OCI-LY1 (cell line): ENCODE measurements around the gene IFI30.

ENCODE experiments used
- H2AFZ ChIP-seq: fragments of 200-600 bp; sonication (generic), shearing (Covaris generic); 2 replicates; pipeline ENCODE4 v1.6.0; 2014; ENCODE audit warnings: antibody characterized with exemption, mild to moderate bottlenecking, low read length
- H3F3A ChIP-seq: fragments of 200-600 bp; sonication (generic), shearing (Covaris generic); 2 replicates; pipeline ENCODE4 v1.6.0; 2014; ENCODE audit warnings: mild to moderate bottlenecking, antibody characterized with exemption, low read length, moderate library complexity; ENCODE audit not compliant: insufficient read depth
- H3K27ac ChIP-seq: fragments of 200-600 bp; sonication (generic); 2 replicates; pipeline ENCODE4 v1.5.1; 2014; ENCODE audit warnings: low read length, mixed run types, mild to moderate bottlenecking, low read depth; ENCODE audit not compliant: poor library complexity, severe bottlenecking
- H3K27me3 ChIP-seq: fragments of 200-600 bp; sonication (generic); 2 replicates; pipeline ENCODE4 v1.6.0; 2014; ENCODE audit warnings: antibody characterized with exemption, mild to moderate bottlenecking, low read length, moderate library complexity; ENCODE audit not compliant: insufficient read depth
- H3K36me3 ChIP-seq: fragments of 200-600 bp; sonication (generic); 2 replicates; pipeline ENCODE4 v1.6.1; 2014; ENCODE audit warnings: mild to moderate bottlenecking, antibody characterized with exemption, low read length, moderate library complexity, mixed read lengths; ENCODE audit not compliant: insufficient read depth
- H3K4me1 ChIP-seq: fragments of 200-600 bp; sonication (generic); 2 replicates; pipeline ENCODE4 v1.5.1; 2014; ENCODE audit warnings: mild to moderate bottlenecking, low read length, moderate library complexity; ENCODE audit not compliant: insufficient read depth, severe bottlenecking
- H3K4me2 ChIP-seq: fragments of 200-600 bp; sonication (generic), shearing (Covaris generic); 2 replicates; pipeline ENCODE4 v1.6.1; 2014; ENCODE audit warnings: low read length
- H3K4me3 ChIP-seq: fragments of 200-600 bp; sonication (generic); 2 replicates; pipeline ENCODE4 v1.5.1; 2014; ENCODE audit warnings: low read length, low read depth, mild to moderate bottlenecking, mixed read lengths; ENCODE audit not compliant: poor library complexity, severe bottlenecking
- H3K79me2 ChIP-seq: fragments of 200-600 bp; shearing (Covaris generic); 2 replicates; pipeline ENCODE4 v1.6.1; 2016; ENCODE audit warnings: mixed run types, low read length, mixed read lengths; ENCODE audit not compliant: insufficient read depth
- H3K9ac ChIP-seq: fragments of 200-600 bp; sonication (generic), shearing (Covaris generic); 2 replicates; pipeline ENCODE4 v1.6.1; 2014; ENCODE audit warnings: mild to moderate bottlenecking, low read length, mixed read lengths
- H3K9me2 ChIP-seq: fragments of 200-600 bp; sonication (generic), shearing (Covaris generic); 2 replicates; pipeline ENCODE4 v1.6.1; 2014; ENCODE audit warnings: low read depth, mild to moderate bottlenecking, low read length, mixed read lengths
- H3K9me3 ChIP-seq: fragments of 200-600 bp; shearing (Covaris generic); 2 replicates; pipeline ENCODE4 v1.6.1; 2014; ENCODE audit warnings: low read length, mixed read lengths
- H4K20me1 ChIP-seq: fragments of 200-600 bp; sonication (generic), shearing (Covaris generic); 2 replicates; pipeline ENCODE4 v1.6.0; 2016; ENCODE audit warnings: mild to moderate bottlenecking, low read length; ENCODE audit not compliant: insufficient read depth
- EZH2 ChIP-seq: fragments of 200-600 bp; sonication (generic), shearing (Covaris generic); IDR thresholded peaks from 2 replicates; pipeline ENCODE4 v1.8.0; 2017; ENCODE audit warnings: borderline replicate concordance, mixed run types, mild to moderate bottlenecking, antibody characterized with exemption, low read length, moderate library complexity, mixed read lengths
- TF ChIP-seq, protein P1 (sequence below): fragments of 200-600 bp; sonication (generic), shearing (Covaris generic); IDR thresholded peaks from 2 replicates; pipeline ENCODE4 v1.5.1; 2017; ENCODE audit warnings: mild to moderate bottlenecking, antibody characterized with exemption, low read length, moderate library complexity, mixed read lengths

Gene IFI30

GRCh38 chr19:18167975-18168645 lies 5.5 kb upstream of the IFI30 start:
- Histone ChIP-seq H3K27ac (peak overlapping the region; percentile 97), H3K79me2 (no peaks in the 10 kb centered on the region), H2AFZ (no peak overlapping the region), H3K4me2 (peak overlapping the region; percentile 64; the same call in 1 of the 2 replicates), H3K4me1 (peaks cover 48% of the 10 kb centered on the region), H3K27me3 (no peaks in the 10 kb centered on the region), H3K9me3 (no peaks in the 10 kb centered on the region), H3K4me3 (peak overlapping the region; percentile 49), H3K9me2 (no peaks in the 10 kb centered on the region), H3F3A (0 out of 2 replicates have a peak, but pooled peaks cover 5% of the 10 kb centered on the region), H4K20me1 (no peaks in the 10 kb centered on the region), H3K9ac (no peak overlapping the region; the same call in 1 of the 2 replicates), H3K36me3 (peaks cover 36% of the 10 kb centered on the region)
- TF ChIP-seq, protein P1, sequence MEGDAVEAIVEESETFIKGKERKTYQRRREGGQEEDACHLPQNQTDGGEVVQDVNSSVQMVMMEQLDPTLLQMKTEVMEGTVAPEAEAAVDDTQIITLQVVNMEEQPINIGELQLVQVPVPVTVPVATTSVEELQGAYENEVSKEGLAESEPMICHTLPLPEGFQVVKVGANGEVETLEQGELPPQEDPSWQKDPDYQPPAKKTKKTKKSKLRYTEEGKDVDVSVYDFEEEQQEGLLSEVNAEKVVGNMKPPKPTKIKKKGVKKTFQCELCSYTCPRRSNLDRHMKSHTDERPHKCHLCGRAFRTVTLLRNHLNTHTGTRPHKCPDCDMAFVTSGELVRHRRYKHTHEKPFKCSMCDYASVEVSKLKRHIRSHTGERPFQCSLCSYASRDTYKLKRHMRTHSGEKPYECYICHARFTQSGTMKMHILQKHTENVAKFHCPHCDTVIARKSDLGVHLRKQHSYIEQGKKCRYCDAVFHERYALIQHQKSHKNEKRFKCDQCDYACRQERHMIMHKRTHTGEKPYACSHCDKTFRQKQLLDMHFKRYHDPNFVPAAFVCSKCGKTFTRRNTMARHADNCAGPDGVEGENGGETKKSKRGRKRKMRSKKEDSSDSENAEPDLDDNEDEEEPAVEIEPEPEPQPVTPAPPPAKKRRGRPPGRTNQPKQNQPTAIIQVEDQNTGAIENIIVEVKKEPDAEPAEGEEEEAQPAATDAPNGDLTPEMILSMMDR: peak; percentile 76
- TF ChIP-seq EZH2: no peak

DNA sequence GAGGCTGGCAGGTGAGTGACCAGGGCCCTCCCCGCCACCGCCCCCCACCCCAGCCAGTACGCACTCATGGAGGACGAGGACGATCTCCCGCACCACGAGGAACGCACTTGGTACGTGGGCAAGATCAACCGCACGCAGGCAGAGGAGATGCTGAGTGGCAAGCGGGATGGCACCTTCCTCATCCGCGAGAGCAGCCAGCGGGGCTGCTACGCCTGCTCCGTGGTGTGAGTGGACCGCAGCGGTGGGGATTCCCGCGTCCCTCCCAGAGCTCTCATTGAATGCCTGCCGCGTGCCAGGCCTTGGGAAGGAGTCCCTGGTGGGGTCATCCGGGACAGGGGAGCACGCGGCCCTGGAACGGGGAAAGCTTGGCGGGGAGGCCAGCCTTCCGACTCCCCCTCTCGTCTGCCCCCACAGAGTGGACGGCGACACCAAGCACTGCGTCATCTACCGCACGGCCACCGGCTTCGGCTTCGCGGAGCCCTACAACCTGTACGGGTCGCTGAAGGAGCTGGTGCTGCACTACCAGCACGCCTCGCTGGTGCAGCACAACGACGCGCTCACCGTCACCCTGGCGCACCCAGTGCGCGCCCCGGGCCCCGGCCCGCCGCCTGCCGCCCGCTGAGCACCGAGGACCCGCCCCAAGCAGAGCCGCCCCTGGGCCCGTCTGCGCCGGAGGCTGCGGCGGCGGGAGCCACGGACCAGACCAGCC lies 4.8 kb upstream of the IFI30 start:
- no peaks in the 10 kb centered on the region for H4K20me1 ChIP-seq
- H3K9ac ChIP-seq: peak overlapping the region; percentile 61
- 0 out of 2 replicates have a peak, but pooled peaks cover 5% of the 10 kb centered on the region for H3F3A ChIP-seq
- no peaks in the 10 kb centered on the region for H3K27me3 ChIP-seq
- TF ChIP-seq, protein P1: no peak
- no peak for TF ChIP-seq EZH2
- H3K4me3 ChIP-seq: peak overlapping the region; percentile 49
- H3K79me2 ChIP-seq: no peaks in the 10 kb centered on the region
- H3K9me3 ChIP-seq: no peaks in the 10 kb centered on the region
- H3K27ac ChIP-seq: peak overlapping the region; percentile 97
- peaks cover 29% of the 10 kb centered on the region for H3K36me3 ChIP-seq
- no peak overlapping the region for H2AFZ ChIP-seq
- H3K4me1 ChIP-seq: peaks cover 55% of the 10 kb centered on the region
- peak overlapping the region; percentile 64 for H3K4me2 ChIP-seq
- H3K9me2 ChIP-seq: no peaks in the 10 kb centered on the region

DNA sequence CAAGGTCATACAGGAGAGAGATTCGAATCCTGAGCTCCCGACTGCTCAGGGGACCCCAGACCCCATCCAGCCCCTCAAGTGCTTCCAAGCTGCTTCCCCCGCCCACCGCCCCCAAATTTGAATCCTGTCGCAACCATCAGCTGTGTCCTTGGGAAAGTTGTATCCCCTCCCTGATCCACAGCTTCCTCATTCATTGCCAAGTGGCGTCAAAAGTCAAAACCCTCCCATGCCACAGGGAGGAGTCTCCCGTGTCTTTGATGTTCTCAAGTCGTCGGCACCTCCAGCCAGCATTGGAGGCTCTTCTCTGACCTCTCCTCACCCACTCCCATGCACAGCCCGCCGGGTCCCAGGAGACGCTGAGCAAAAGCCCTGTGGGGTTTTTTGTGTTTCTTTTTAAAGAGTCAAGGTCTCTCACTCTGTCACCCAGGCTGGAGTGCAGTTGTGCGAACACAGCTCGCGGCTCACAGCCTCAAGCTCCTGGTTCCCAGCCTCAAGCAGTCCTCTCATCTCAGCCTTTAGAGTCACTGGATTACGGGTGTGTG lies 2.8 kb upstream of the IFI30 start:
- Histone ChIP-seq H3K27ac (peak overlapping the region; percentile 97), H3K9ac (peak overlapping the region; percentile 15; the same call in 1 of the 2 replicates), H3K4me2 (peak overlapping the region; percentile 26; the same call in 1 of the 2 replicates), H3K9me2 (no peaks in the 10 kb centered on the region), H3K79me2 (0 out of 2 replicates have a peak, but pooled peaks cover 5% of the 10 kb centered on the region), H3K27me3 (no peaks in the 10 kb centered on the region), H3K4me3 (no peak overlapping the region), H3K4me1 (peaks cover 71% of the 10 kb centered on the region), H2AFZ (no peak overlapping the region), H4K20me1 (no peaks in the 10 kb centered on the region), H3K36me3 (peaks cover 34% of the 10 kb centered on the region), H3F3A (0 out of 2 replicates have a peak, but pooled peaks cover 5% of the 10 kb centered on the region), H3K9me3 (no peaks in the 10 kb centered on the region)
- TF ChIP-seq EZH2: no peak
- TF ChIP-seq, protein P1: no peak
